NCI-H187 treated with DMSO at 0.1 percent for 48 hours (cell line): ENCODE results near the gene CDKL1.

Experiments used
- DNase-seq: peaks from one replicate; lab custom pipeline; 2025; lab: John Stamatoyannopoulos, UW

The CDKL1 gene

GRCh38 chr14:50396631-50397389 is at the start of gene CDKL1:
Gene CDKL1, minus strand, starts transcription at chr14:50396881. Its CDS starts 1,013 bp downstream, at chr14:50395868.
- no peak for DNase-seq

GRCh38 chr14:50434528-50434927 is 37.8 kb upstream of the CDKL1 start:
- DNase-seq, result no peak

- DNase-seq, result no peak
Measured at GRCh38 chr14:50432131-50432530, 35.5 kb upstream of the CDKL1 start.

GRCh38 chr14:50425816-50426215 is 29.1 kb upstream of the CDKL1 start:
- DNase-seq, result no peak

- no peak for DNase-seq
Measured at GRCh38 chr14:50425105-50425504, 28.4 kb upstream of the CDKL1 start.

- DNase-seq, result no peak
Measured at GRCh38 chr14:50423529-50423928, 26.8 kb upstream of the CDKL1 start.

- DNase-seq, result no peak
Measured at GRCh38 chr14:50421499-50421898, 24.8 kb upstream of the CDKL1 start.

GRCh38 chr14:50417853-50418252 is 21.2 kb upstream of the CDKL1 start:
- no peak for DNase-seq

GRCh38 chr14:50410921-50411320 is 14.2 kb upstream of the CDKL1 start:
- no peak for DNase-seq

- DNase-seq, result no peak
Measured at GRCh38 chr14:50410071-50410470, 13.4 kb upstream of the CDKL1 start.

- DNase-seq, result no peak
Measured at GRCh38 chr14:50407111-50407812, 10.6 kb upstream of the CDKL1 start.

- no peak for DNase-seq
Measured at GRCh38 chr14:50403419-50403818, 6.7 kb upstream of the CDKL1 start.

- DNase-seq, result no peak
Measured at GRCh38 chr14:50402965-50403364, 6.3 kb upstream of the CDKL1 start.

- no peak for DNase-seq
Measured at GRCh38 chr14:50400461-50400860, 3.8 kb upstream of the CDKL1 start.

GRCh38 chr14:50399251-50400032 is 2.8 kb upstream of the CDKL1 start:
- no peak for DNase-seq

GRCh38 chr14:50398189-50398580 is 1.5 kb upstream of the CDKL1 start:
- DNase-seq, result no peak

- no peak for DNase-seq
Measured at GRCh38 chr14:50397390-50398188, 908 bp upstream of the CDKL1 start.

- no peak for DNase-seq
Measured at GRCh38 chr14:50395448-50395847, 1.2 kb downstream of the CDKL1 start.

- DNase-seq, result no peak
Measured at GRCh38 chr14:50394713-50395112, 2.0 kb downstream of the CDKL1 start.

GRCh38 chr14:50389668-50390441 is 6.8 kb downstream of the CDKL1 start:
- DNase-seq, result no peak

- DNase-seq, result no peak
Measured at GRCh38 chr14:50388256-50388931, 8.3 kb downstream of the CDKL1 start.
